Aorta (tissue), 5 donors: ENCODE measurements around the gene ACTR1A. TPM values are rescaled to one million over a fixed set of nuclear protein-coding genes. Genes with fewer than 3 reads are reported as not detected.
A peak's percentile ranks its signal among the peaks of the same experiment; 100 is the strongest.
"Not testable (repeated sequence)": the region's sequence is repeated elsewhere in the genome, so short reads cannot be mapped to it uniquely, and the experiment has no call there.

Experiments used
- ATAC-seq: fragments of 200-7000 bp; cut with Tn5 transposase; one replicate; pipeline ENCODE4 v1.9.1; 2022; ENCODE audit warnings: moderate library complexity; ENCODE audit not compliant: low FRiP score
- DNase-seq, 2 donors: peaks; one replicate each; pipeline ENCODE4 v3.0.0-alpha.2; 2020
- H3K27ac ChIP-seq, 2 donors: one replicate each; pipeline ENCODE4 v1.5.1; 2013; ENCODE audit warnings: low read length in 2 of 2, mild to moderate bottlenecking in 2 of 2, moderate library complexity in 2 of 2, control low read depth in 1 of 2, inconsistent platforms in 1 of 2, low read depth in 1 of 2
- H3K27me3 ChIP-seq, 2 donors: one replicate each; pipeline ENCODE4 v1.6.1; 2013; ENCODE audit warnings: control low read depth in 1 of 2, low read length in 1 of 2, mild to moderate bottlenecking in 1 of 2, moderate library complexity in 1 of 2; ENCODE audit not compliant: insufficient read depth in 2 of 2, control insufficient read depth in 1 of 2
- H3K36me3 ChIP-seq, 2 donors: one replicate each; pipeline ENCODE4 v1.6.1; 2013; ENCODE audit warnings: control low read depth in 1 of 2, low read length in 1 of 2, mild to moderate bottlenecking in 1 of 2; ENCODE audit not compliant: insufficient read depth in 2 of 2, control insufficient read depth in 1 of 2
- H3K4me1 ChIP-seq, 2 donors: one replicate each; pipeline ENCODE4 v1.6.1; 2013; ENCODE audit warnings: low read length in 2 of 2, control low read depth in 1 of 2, mild to moderate bottlenecking in 1 of 2, moderate library complexity in 1 of 2; ENCODE audit not compliant: insufficient read depth in 2 of 2, control insufficient read depth in 1 of 2
- H3K4me3 ChIP-seq, 2 donors: one replicate each; pipeline ENCODE4 v1.5.1; 2013; ENCODE audit warnings: low read length in 2 of 2, control low read depth in 1 of 2, mild to moderate bottlenecking in 1 of 2
- H3K9me3 ChIP-seq: one replicate; pipeline ENCODE4 v1.6.1; 2013; ENCODE audit warnings: mild to moderate bottlenecking, low read length; ENCODE audit not compliant: control insufficient read depth
- WGBS, 2 donors: extraction: QIAGEN DNeasy Blood & Tissue Kit; methylation state at CpG; one replicate each; pipeline ENCODE4 v1.1.7; 2013; 5-methylcytosine and 5-hydroxymethylcytosine counted together
- intact Hi-C, 2 donors: fragments of 100-400 bp; cut with DNase I; formaldehyde crosslinking; loops; one replicate each; pipeline versions ENCODE4 v1.14.2 to v1.15.0; 2022
- polyA plus RNA-seq, 2 donors: library from polyadenylated mRNA; stranded (reverse); fragments of 200-250 nt; gene quantifications; one replicate each; pipeline ENCODE4 v1.2.3, GENCODE V29; 2013
- total RNA-seq, 2 donors: library from RNA; stranded (reverse); fragmentation: NEBNext Ultra II Directional; extraction: Animal tissue kit (Norgen Biotek cat#: 25700); gene quantifications; one replicate each; pipeline ENCODE4 v1.2.1, GENCODE V29; 2021
- donor health status: healthy with polysubstance abuse.
- donor health status: Bipolar disorder and iron deficiency.
- donor health status: DM: no; HTN: no; CAD: no.
- donor health status: DM: no; HTN: no; CAD: no.
- donor health status: DM: yes; HTN: yes; CAD: no.

The ACTR1A gene
- total and polyA plus RNA-seq, 4 donors = 46.8 to 92.9 (median 83.4) TPM

DNA sequence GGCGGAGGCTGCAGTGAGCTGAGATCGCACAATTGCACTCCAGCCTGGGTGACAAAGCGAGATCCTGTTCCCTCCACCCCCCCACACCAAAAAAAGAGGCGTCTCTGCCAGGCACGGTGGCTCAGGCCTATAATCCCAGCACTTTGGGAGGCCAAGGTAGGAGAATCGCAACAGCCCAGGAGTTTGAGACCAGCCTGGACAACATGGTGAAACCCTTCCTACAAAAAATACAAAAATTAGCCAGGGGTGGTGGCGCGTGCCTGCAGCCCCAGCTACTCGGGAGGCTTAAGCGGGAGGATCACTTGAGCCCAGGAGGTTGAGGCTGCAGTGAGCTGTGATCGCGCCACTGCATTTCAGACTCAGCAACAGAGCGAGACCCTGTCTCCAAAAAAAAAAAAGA, 1.8 kb downstream of the ACTR1A start:
- not testable (repeated sequence) for ATAC-seq, H3K27me3 ChIP-seq, H3K36me3 ChIP-seq, H3K9me3 ChIP-seq, H3K4me1 ChIP-seq, H3K27ac ChIP-seq, H3K4me3 ChIP-seq
- intact Hi-C loops = loop anchor here in 1 of 2 donors (5.0 kb wide), 1 partner anchor 68 kb away; the partner anchor contains the start of gene CUEDC2
- DNase-seq = peak in 1 of 2 donors; percentile 30
- WGBS, 2 donors = 92 to 93% methylated on average over 13 of the region's 13 CpGs

DNA sequence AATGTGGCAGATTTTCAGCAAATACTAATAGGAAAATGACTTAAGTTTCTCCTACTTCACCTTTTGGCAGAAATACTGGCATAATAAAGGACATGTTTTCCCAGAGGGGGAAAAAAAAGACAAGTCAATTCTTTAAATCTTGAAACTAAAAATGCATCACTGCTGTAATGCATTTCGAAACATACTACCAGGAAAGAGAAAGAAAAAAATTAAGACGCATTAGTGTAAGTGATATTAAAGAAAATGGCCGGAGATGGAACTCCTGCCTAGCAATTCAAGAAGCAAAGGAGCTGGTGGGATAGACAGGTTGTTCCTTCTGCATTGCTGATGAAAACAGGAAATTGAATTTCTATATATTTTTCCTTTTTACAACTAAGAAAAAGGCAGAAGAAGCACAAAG, 3.2 kb downstream of the ACTR1A start:
- no peaks in the 10 kb centered on the region for H3K27me3 ChIP-seq
- H3K4me3 ChIP-seq = no peak overlapping the region
- H3K27ac ChIP-seq = no peak overlapping the region
- no peaks in the 10 kb centered on the region for H3K9me3 ChIP-seq
- intact Hi-C loops = no loop called here
- no peak for ATAC-seq
- DNase-seq = no peak
- 68 to 74% methylated on average over 3 of the region's 3 CpGs for WGBS, 2 donors
- no peaks in the 10 kb centered on the region for H3K4me1 ChIP-seq
- no peaks in the 10 kb centered on the region for H3K36me3 ChIP-seq

DNA sequence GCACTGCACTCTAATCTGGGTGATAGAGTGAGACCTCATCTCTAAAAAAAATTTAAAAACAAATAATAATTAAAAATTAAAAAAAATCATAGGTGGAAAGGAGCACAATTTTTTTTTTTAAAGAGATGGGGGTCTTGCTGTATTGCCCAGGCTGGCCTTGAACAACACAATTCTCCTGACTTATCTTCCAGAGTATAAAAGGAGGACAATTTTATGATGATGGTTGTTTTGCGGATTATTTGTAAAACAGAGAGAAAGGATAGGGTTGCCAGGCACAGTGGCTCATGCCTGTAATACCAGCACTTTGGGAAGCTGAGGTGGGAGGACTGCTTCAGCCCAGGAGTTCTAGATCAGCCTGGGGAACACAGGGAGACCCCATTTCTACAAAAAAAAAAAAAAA, 5.0 kb downstream of the ACTR1A start:
- ATAC-seq (no peak), DNase-seq (no peak)
- Histone ChIP-seq H3K9me3 (no peaks in the 10 kb centered on the region), H3K4me3 (no peak overlapping the region), H3K36me3 (no peaks in the 10 kb centered on the region), H3K27ac (no peak overlapping the region), H3K27me3 (no peaks in the 10 kb centered on the region), H3K4me1 (peaks cover 0 to 2% of the 10 kb centered on the region in 2 donors)
- WGBS, 2 donors = 92 to 97% methylated on average over 1 of the region's 1 CpG
- intact Hi-C loops = no loop called here

DNA sequence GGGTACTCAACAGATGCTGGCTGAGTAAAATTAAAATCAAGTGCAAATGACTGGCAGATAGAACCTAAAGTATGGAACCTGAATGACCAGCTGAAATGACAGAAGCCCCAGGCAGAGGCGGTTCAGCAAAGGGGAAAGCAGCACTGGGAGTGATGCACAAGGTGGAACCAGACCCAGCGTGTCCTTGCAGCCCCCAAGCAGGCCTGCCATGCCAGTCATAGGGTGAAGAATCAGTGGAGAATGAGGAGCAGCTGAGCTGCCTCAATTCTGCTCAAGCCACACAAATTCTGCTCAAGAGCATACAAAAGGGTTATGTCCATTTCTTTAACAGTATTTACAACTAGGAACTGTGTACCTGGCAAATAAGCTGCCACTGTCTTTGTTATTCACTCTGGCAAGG, 8.7 kb downstream of the ACTR1A start:
- Histone ChIP-seq H3K27me3 (no peaks in the 10 kb centered on the region), H3K4me3 (no peak overlapping the region), H3K36me3 (peaks cover 0 to 2% of the 10 kb centered on the region in 2 donors), H3K4me1 (peaks cover 0 to 2% of the 10 kb centered on the region in 2 donors), H3K27ac (no peak overlapping the region), H3K9me3 (no peaks in the 10 kb centered on the region)
- 78 to 86% methylated on average over 2 of the region's 2 CpGs for WGBS, 2 donors
- ATAC-seq = no peak
- DNase-seq = peak in 1 of 2 donors; percentile 27
- intact Hi-C loops = no loop called here

DNA sequence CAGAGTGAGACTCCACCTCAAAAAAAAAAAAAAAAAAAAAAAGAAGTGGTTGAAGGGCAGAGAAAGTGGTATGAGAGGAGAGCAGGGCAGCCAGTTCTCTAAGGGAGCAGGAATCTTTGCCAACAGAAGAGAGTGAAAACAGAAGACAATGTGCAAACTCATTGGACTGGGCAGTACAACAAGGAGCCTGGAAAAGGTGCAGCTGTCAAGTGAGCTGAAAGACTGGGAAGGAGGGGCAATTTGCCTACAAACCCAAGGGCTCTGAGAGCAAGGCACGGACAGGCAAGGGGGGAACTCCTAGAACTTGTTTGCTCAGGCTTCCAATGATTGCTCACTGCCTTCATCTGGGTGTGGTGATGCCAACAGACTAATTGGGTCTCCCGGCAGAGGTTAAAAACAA, 9.5 kb downstream of the ACTR1A start:
- DNase-seq (peak; percentile 12 to 25), ATAC-seq (no peak)
- H3K9me3 ChIP-seq = no peaks in the 10 kb centered on the region
- H3K27ac ChIP-seq = no peak overlapping the region
- H3K4me3 ChIP-seq = no peak overlapping the region
- 17 to 21% methylated on average over 2 of the region's 2 CpGs for WGBS, 2 donors
- no peaks in the 10 kb centered on the region for H3K27me3 ChIP-seq
- intact Hi-C loops = no loop called here
- peaks cover 0 to 5% of the 10 kb centered on the region in 2 donors for H3K36me3 ChIP-seq
- H3K4me1 ChIP-seq = peaks cover 0 to 2% of the 10 kb centered on the region in 2 donors

DNA sequence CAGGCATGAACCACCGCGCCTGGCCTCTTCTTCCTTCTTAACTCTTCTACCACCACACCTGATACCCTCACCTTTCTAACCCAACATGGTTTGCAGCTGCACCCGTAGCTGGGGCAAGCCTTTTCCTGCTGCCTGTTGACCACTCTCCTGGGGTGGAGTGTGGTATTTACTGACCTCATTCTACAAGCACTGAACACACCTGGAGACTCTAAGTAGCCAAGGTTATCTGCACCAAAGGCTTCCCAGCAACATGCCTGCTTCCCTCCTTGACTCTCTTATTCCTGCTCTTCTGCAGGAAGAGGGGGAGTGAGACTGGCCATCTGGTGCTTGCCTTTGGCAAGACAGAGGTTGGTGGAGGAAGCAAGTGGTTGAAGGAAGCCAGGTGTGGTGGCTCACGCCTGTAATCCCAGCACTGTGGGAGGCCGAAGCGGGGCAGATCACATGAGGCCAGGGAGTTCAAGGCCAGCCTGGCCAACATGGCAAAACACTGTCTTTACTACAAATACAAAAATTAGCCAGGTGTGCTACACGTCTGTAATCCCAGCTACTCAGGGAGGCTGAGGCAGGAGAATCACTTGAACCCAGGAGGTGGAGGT, 10.1 kb downstream of the ACTR1A start:
- 94 to 95% methylated on average over 7 of the region's 7 CpGs for WGBS, 2 donors

DNA sequence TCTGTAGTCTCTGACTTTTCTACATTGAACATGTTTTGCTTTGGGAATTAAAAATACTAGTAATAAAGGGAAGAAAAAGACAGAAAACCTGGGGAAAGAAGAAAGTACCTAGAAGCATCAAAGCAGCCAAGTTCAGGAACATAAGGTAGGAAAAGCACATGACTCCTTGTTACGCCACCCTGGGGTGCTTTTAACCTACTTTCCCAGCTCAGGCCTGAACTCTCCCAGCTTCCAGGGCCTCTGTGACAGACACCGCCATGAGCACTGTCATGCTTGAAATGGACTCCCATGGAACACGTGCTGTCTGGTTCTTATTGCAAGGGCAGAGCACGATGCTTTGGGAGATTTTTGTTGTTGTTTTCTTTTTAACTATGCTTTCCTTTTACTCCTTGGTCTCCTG, 11.4 kb downstream of the ACTR1A start:
- 75 to 78% methylated on average over 4 of the region's 4 CpGs for WGBS, 2 donors
- Histone ChIP-seq H3K27me3 (no peaks in the 10 kb centered on the region), H3K4me3 (no peak overlapping the region), H3K4me1 (peaks cover 0 to 2% of the 10 kb centered on the region in 2 donors), H3K27ac (no peak overlapping the region), H3K36me3 (peaks cover 0 to 7% of the 10 kb centered on the region in 2 donors), H3K9me3 (no peaks in the 10 kb centered on the region)
- ATAC-seq = no peak
- intact Hi-C loops = no loop called here
- peak in 1 of 2 donors; percentile 10 for DNase-seq

More for the DNA sequence above, 10.1 kb downstream of the ACTR1A start:
- no peak for ATAC-seq
- Histone ChIP-seq H3K4me1 (peaks cover 0 to 2% of the 10 kb centered on the region in 2 donors), H3K27ac (no peak overlapping the region), H3K27me3 (no peaks in the 10 kb centered on the region), H3K36me3 (peaks cover 0 to 5% of the 10 kb centered on the region in 2 donors), H3K4me3 (no peak overlapping the region), H3K9me3 (no peaks in the 10 kb centered on the region)
- intact Hi-C loops = no loop called here
- peak; percentile 9 to 22 for DNase-seq

DNA sequence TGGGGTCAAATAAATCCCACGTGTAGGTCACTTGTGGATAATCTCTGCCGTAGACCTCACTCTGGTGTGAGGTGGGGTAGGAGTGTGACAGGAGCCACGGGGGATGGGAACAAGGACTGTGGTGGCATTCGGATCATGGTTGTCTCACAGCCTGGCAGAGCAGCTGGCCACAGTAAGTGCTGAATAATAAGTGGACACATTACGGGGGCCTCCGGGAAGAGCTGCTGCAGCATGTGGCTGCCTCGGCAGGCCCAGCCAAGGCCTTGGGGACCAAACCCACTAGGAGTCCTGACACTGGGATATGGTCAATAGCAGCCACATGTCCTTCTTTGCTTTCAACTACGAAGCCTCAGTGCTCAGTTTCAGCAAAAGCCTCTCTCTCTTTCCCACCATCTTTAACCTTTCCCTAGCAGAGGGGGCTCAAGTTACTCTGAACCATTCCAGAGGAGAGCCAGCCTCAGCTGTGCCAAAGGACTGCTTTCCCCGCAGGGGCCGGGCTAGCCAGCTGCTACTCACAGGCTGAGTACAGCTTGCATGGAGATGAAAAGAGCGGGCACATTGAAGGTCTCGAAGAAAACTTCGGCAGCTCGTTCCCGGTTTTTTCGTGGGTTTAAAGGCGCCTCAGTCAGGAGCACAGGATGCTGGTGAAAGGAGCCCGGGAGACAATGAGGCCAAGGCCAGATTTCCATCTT, 17.3 kb downstream of the ACTR1A start:
- H3K36me3 ChIP-seq = peaks cover 3 to 21% of the 10 kb centered on the region in 2 donors
- H3K9me3 ChIP-seq = no peaks in the 10 kb centered on the region
- ATAC-seq (no peak), DNase-seq (peak; percentile 13 to 38)
- no peaks in the 10 kb centered on the region for H3K4me1 ChIP-seq
- H3K27me3 ChIP-seq = no peaks in the 10 kb centered on the region
- intact Hi-C loops = no loop called here
- H3K4me3 ChIP-seq = no peak overlapping the region
- WGBS, 2 donors = 83 to 88% methylated on average over 18 of the region's 18 CpGs
- no peak overlapping the region for H3K27ac ChIP-seq

DNA sequence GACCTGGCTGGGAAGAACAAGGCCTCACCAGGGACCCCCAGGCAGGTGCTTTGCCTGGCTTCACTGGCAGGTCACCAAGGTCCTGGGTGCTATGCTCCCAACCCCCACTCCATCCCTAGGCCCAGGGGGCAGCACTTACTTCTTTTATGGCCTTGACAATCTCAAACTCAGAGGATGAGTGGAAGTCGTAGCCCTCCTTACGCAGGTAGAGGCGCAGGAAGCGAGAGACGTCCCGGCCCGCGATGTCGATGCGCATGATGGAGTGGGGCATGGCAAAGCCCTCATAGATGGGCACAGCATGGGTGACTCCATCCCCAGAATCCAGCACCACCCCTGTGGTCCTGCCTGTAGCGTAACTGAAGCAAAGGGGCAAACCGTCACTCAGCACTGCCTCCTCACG, 18.5 kb downstream of the ACTR1A start:
- Histone ChIP-seq H3K36me3 (peaks cover 3 to 21% of the 10 kb centered on the region in 2 donors), H3K9me3 (no peaks in the 10 kb centered on the region), H3K27me3 (no peaks in the 10 kb centered on the region), H3K27ac (no peak overlapping the region), H3K4me3 (no peak overlapping the region), H3K4me1 (no peaks in the 10 kb centered on the region)
- DNase-seq = peak in 1 of 2 donors; percentile 55
- 93 to 94% methylated on average over 13 of the region's 13 CpGs for WGBS, 2 donors
- intact Hi-C loops = no loop called here
- no peak for ATAC-seq
